GM21447 (cell line): ENCODE measurements around the gene KCNK16.
A peak's percentile ranks its signal among the peaks of the same experiment; 100 is the strongest.

ENCODE experiments used
- ATAC-seq: cut with Tn5 transposase; IDR thresholded peaks from one replicate; pipeline ENCODE4 v1.9.1; 2021; ENCODE audit not compliant: unreplicated experiment

Gene KCNK16

DNA sequence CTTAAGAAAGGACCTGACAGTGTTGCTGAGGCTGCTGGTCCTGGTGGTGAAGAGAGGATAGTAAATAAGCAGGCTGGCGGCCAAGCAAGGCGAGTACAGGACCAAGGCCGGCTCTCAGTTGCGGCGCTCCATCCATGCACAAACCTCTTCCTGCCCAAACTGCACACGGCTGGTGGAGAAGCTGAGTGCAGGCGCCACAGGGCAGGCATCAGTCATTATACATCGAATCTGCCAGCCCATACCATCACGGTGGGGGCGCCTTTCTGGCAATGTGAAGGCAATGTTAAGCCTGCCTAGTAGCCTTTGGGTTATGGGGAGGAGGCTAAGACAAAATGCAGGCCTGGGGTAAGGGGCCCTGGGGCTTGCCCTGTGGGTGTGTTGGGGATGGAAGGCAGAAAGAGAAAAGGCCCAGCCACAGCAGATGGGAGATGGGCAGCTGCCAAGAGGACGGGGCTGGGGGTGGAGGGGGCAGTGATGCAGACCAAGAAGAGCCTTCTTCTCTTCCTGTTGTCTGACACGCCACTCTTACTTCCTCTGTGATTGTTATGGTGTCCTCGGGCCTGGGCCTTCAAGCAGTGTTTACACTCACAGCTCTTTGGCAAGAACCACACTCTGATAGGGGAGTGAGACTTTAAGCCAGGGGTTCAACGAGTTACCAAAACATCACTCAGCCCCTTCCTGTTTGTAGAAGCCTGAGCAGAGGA, 20.3 kb upstream of the KCNK16 start:
- peak; percentile 68 for ATAC-seq

- ATAC-seq: no peak
Observed at GRCh38 chr6:39341937-39342336, 19.4 kb upstream of the KCNK16 start.

GRCh38 chr6:39341352-39341751, 18.9 kb upstream of the KCNK16 start:
- ATAC-seq: no peak

DNA sequence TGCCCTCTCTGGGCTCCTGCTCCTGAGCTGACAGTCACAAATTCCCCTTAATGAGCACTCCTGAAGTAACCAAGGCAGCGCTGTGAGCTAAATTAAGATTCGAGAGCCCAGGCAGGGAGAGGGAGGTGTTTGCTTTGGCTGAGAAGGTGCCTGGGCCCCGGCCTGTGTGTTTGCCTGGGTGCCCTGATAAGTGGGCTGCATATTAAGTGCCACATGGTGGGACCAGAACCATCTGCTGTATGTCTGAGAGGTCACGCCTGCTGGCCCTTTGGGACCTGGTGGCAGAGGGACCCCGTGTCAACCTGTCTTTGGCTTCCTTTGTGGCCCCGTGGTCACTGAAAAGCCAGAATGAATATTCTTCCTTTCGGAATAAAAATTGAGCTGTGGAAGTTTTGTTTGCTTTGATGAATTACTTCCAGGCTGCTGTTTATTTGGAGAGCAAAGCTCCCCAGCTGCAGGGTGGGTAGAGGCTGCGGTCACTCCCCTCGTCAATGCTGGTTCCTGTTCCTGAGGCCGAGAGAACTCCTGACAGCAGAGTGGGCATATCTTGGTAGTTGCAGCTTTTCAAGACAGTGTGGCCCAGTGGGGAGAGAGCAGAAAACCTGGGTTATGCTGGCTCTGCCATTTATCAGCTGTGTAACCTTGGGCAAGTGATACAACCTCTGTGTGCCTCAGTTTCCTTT, 17.5 kb upstream of the KCNK16 start:
- no peak for ATAC-seq

- ATAC-seq: no peak
Observed at GRCh38 chr6:39339096-39339867, 16.8 kb upstream of the KCNK16 start.

DNA sequence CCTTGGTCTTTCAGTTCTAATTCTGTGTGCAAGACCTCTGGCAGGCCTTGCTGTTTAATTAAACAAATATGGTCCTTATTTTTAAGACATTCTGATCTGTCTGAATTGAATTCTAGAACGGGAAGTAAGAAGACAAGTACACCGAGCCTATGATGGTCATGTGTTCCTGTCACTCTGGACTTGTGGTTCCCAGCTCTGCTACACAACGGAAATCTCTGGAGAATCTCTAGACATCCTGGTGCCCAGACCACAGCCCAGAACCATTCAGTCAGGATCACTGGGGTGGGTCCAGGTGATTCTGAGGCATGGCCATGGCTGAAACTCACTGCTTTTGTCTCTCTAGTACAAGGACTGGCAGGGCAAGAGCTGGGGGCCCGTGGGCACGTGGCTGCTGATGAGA, 15.9 kb upstream of the KCNK16 start:
- no peak for ATAC-seq

GRCh38 chr6:39335780-39336545, 13.5 kb upstream of the KCNK16 start:
- ATAC-seq: no peak

- ATAC-seq: no peak
Observed at GRCh38 chr6:39333644-39334438, 11.3 kb upstream of the KCNK16 start.

GRCh38 chr6:39330476-39330875, 8.0 kb upstream of the KCNK16 start:
- ATAC-seq: no peak

DNA sequence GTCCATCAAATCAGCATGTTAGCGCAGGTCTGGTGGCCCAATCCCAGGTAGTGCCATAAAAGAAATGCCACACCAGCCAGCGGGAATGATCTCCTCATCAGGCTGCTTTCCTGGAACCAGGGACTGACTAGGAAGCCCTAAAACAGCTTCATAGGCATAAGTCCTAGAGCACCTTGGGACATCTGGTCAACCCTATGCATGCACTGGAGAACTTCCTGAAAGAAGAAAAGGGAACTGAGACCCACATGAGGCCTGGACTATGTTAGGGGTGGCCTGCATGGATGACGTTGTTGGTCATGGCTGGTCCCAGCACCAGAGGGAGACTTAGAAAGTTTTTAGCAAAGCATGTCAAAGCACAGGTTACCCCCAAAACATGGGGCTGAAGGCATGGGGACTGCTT, 7.6 kb upstream of the KCNK16 start:
- ATAC-seq: peak; percentile 86

DNA sequence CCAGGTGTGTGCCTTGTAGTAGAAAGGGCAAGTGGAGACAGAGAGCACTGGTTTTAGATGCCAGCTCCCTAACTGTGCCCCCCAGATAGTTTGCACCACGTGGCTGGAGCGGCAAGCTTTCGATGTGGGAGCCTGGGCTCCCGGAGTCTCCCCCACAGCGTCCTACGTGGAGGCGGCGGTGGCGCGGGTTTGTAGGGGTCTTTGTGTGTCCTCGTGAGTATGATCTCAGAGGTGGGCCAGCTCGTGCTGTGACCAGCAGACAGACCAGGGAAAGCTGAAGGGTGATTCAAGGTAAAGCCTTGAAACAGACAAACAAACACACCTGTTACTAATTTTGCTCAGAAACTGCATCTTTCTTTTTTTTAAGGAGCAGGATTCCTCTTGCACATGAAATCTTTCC, 5.6 kb upstream of the KCNK16 start:
- ATAC-seq: no peak

- ATAC-seq: no peak
Observed at GRCh38 chr6:39327507-39327906, 5.0 kb upstream of the KCNK16 start.

DNA sequence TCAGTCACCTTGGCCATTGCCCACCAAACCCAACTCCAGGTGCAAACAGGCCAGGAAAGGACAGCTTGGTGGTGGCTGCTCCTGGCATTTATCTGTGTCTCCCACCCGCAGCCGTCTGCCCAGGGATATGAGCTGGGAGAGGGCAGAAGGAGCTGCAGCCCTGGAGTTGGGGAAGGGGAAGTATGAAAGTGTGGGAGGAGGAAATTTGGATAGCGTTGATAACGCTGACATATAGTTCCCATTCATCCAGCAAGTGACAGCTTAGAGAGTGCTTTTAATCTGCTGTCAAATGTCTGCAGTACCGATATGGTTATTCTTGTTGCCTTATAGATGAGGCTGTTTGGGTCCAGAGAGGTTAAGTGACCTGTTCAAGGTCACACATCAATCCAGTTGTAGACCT, 741 bp downstream of the KCNK16 start:
- no peak for ATAC-seq

DNA sequence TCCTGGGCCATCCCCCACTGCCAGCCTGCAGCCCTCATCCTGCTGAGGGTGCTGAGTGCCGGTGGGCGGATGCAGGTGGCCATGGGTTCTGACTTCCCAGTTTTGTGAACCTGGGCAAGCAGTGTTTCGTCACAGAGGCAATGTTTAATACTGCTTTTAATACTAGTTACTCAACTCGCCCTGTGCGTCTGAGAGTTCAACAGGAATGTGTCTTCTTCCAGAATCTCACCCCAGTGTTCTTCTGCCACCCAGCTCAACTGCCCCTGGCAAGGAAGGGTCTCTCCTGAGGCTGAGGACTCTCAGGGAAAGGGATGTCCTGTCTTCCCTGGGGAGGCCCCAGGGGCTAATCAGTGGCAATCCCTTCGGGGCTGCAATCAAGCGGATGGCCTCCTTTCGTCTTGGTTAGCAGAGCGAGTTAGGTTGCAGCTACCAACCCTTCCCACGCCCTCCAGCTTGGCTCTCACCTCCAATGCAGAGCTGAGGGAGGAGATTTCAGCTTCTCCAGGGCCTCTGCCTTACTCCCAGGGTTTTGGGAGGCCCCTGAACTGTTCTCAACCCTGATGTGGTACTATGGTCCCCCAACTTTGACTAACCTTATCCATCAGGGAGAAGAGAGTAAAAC, 2.0 kb downstream of the KCNK16 start:
- no peak for ATAC-seq

GRCh38 chr6:39319621-39320362, 2.7 kb downstream of the KCNK16 start:
- ATAC-seq: no peak

DNA sequence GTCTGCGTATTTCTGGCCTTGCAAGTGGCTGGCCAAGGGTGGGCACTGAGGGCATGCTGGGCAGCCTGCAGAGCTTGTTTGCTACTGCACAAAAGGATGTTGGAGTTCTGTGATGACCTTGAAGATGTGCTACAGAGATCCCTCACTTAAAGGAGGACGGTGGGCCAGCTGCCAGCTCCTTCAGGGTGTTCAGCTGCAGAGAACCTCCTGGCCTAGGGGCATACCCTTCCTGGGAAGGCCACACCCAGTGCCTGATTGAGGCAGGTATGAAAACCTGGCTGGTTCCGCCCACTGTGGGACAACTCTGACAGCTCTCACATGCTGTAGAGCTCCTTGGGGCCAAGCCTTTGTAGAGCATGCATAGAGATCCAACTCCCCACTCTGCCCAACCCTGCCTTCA, 5.2 kb downstream of the KCNK16 start:
- ATAC-seq: no peak

DNA sequence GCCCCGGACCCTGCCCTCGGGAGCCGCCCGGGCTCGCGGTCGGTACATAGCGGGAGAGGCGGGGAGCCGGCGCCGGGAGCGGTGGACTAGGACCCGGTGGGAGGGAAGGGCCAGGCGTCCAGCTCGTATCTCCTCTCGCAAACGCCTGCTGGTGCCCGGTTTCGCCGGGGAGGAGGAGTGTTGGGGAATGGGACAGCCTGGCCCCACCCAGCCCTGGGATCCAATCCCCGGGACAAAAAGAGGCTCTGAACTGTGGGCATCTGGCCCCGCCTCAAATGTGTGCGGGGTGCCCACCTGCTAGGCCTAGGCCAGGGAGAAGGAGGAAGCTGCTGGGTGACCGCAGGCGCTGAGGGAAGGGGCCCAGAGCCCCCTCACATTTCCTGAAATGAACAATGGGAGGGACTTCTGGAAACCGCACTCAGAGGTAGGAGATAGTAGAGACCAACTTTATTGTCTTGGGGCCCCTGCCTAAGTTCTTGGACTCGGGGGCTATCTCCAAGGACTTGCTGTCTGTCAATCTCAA, 8.2 kb downstream of the KCNK16 start, which contains the start of gene KCNK17:
TSS of gene KCNK17 (minus strand) at position 147 of the 523 bp plus-strand sequence. CDS start at position 48, 99 bp downstream.
- no peak for ATAC-seq

DNA sequence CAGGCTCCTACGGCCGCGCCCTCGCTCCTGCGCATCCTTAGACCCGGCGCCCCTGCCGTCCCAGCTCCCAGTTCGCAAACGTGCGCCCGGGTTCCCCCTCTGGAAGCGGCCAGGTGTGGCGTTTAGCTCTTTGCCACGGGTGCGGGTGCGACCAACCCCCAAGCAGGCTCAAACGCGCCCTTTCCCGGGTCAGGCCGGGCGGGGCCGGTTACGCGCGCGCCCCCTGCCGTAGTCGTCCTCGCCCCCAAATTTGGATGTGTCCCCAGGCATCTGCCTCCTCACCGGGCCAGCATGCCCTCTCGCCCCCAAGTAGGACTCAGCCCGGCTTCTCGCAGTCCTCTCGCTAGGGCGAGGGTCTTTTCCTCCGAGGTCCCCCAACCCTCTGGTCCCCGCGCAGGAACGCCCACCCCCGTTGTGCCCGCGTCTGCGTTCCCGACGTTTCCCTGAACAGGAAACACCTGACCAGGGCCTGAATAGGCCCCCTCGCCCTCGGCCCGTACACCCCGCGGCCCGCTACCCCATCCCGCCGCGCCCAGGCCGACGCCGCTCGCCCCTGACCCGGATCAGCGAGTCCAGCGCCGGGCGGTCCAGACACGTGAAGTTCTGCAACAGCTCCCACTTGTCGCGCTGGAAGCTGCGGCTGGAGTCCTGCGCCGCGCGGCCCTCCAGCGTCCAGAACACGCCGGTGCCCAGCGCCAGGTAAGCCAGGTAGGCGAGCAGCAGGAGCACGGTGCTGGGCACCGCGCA, 8.8 kb downstream of the KCNK16 start:
- no peak for ATAC-seq
